GM18508 (cell line): ENCODE data around the gene LETMD1.
A peak's percentile ranks its signal among the peaks of the same experiment; 100 is the strongest.

Experiments
- ATAC-seq: cut with Tn5 transposase; IDR thresholded peaks from one replicate; pipeline ENCODE4 v1.9.1; 2021; ENCODE audit warnings: moderate number of reproducible peaks; ENCODE audit not compliant: insufficient read depth, unreplicated experiment

The LETMD1 gene

DNA sequence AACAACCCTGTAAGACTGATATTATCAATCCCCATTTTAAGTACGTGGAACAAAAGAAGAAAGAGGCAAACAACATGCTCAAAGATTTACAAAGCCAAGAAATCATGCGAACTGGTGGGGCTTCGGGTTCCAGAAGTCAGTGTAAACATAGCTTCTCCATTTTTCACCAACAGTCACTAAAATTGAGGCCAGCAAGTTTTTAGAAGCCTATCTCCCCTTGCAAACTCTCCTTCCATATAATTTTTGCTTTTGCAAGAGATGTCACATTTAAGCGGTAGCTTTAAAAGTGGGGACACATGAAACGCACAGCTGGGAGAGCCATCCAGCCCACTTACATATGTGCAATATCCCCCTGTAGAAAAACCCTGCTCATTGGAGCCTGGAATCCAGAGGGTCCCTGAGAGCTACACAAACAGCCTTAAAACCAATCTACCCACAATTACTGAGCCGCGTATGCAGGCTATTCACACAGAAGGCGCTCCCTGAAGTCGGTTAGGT is 22.7 kb upstream of the LETMD1 start:
- no peak for ATAC-seq

DNA sequence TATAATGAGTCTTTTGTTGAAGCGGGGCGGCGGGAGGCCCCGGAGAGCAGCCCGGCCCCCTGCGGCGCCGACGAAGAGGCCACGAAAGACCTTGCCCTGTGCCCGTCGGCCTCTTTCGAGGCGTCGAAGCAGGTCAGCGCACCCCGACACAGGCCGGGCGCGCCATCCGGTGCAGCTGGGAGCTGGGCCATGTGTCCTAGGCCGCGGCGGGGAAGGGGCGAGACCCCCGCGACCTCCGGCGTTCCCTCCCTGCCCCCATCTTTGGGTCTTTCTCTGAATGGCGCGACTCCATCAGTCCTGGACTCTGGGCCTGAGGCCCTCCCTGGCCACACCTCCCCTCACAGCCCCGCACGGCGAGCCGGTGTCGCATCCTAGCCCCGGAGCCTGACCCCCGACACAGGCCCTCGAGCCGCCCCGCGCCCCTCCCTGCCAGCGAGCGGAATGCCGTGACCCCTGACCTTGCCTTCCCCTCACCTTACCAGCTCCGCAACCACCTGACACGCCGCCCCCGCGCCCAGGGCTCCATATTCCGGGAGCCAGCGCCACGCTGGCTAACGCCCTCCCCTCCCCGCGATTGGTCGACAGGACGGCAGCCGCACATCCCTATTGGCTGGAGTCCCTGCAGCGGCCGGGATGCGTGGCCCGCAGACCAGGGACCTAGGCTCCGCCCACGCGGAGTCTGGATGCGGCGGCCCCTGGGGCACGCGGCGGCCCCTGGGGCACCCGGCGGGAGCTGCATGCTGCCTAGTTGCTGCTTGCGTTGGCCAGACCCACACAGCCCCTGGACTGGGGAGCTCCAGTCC is 22.1 kb upstream of the LETMD1 start, which contains the start of gene SLC11A2:
SLC11A2 (minus strand) TSS at position 549 of the 803 bp plus-strand sequence. CDS start 15,656 bp downstream, outside the sequence.
- ATAC-seq, result peak; percentile 43

DNA sequence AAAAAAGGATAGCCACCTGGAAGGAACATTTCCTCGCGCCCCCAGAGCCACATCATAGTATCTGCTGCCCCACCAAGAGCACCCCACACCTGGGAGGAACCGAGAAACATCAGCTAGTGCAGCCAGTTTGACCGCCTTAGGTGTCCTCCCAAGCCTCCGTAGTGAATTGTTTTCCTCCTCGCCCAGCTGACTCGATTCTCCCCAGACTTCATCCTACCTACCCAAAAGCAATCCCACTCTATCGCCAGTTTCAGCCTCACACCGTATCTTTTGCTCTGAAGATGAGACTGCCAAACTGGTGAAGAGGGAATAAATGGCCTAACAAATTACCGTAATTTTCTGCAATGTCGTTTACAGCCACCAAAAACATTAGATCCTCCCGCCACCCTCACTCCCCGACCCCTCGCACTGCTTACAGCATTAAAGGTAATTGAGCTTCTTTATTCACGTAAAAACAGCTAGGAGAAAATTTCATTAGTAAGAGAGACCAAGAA is 20.7 kb upstream of the LETMD1 start:
- no peak for ATAC-seq

DNA sequence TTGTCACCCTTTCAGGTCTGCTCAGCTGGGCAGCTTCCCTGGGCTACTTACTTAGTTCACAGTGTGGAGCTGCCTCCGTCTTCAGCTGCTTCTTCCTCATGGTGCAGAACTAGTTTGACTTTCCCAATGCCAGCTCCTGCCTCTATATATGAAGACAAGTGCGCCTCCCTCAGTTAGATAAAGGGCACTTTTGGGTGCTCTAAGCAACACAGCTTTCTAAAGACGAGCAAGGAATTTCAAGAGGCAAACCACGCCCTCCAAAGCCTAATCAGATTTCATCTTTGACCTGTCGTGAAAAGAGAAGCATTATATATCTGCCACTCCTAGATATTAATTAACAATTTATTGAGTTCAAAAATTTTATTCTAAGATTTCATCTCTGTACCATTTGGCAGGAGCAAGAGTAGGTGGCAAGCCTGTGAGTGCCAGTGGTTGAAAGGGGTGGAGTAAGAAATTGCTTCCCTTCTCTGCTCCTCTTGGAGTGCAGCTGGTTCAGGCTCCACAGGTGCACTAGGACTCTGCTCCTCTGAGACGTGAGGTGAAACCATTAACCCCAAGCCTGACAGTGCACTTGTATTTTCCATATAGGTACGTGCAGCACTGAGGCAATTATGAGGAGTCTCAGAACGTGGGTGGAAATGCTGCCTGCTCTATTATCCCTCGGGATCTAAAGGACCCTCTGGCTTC is 19.9 kb upstream of the LETMD1 start:
- no peak for ATAC-seq

DNA sequence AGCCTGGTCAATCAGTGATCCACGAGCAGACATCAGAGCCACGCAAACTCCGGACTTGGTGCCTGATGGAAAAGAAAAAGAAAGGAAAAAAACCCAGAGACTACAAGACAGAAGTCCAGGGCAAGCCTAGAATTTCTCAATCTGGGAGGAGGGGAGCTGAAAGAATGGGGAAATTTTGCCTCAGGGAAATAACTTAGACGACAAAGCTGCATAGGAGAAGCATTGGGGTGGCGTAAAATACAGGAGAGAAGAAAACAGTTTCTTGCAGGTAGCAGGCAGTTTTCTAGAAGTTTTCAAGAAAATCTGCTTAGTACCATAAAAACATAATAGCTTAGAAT is 19.3 kb upstream of the LETMD1 start:
- no peak for ATAC-seq

DNA sequence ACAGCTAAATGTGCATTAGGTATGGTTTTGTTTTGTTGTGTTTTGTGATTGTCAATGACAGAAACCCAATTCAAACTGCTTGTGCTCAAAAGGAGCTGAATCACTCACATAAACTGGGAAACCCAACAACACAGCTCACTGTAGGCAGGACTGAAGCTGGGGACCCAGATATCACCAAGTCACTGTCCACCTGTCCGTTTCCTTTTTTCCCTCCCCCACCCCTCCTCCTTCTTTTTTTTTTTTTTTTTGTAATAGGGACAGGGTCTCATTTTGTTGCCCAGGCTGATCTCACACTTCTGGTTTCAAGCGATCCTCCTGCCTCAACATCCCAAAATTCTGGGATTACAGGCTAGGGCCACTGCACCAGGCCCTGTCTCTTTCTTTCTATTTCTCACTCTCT is 15.1 kb upstream of the LETMD1 start:
- ATAC-seq, result no peak

DNA sequence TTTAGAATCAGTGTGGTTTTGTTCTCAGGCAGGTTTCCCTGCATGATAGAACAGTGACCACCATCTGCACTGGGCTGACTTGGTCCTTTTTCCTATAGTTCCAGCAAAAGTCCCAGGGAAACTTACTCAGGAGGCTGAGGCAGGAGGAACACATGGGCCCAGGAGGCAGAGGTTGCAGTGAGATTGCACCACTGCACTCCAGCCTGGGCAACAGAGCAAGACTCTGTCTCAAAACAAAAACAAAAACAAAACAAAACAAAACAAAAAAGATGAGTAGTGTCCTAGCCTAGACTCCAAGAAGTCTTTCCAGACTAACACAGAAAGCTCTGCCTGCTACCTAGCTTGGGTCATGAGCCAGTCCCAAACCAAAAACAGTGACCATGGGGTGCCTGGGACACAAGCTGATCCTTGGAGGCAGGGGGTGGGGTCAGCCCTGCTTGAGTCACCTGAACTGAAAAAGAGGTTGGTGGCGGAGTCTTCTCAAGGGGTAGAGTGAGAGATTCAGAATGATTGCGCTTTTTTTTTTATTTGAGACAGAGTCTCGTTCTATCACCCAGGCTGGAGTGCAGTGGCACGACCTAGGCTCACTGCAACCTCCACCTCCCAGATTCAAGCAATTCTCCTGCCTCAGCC is 14.6 kb upstream of the LETMD1 start:
- ATAC-seq, result no peak

DNA sequence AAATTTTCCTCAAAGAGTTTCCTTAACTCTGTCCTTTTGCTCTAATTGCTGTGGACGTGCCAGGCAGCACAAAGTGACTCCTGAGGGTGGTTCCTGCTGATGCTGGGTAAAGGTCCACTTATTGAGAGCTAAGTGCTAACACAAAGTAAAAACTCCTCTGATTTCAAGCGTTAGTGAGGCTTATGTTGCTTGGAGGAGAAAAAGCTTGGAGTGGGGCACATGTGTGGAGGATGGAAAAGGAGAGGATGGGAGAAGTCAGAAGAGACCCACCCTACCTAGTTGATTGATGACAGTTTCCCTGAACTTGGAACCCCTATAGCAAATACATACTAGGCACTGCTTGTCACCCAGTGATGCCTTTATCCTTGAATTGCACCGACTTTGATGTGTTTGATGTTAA is 11.8 kb upstream of the LETMD1 start:
- ATAC-seq, result no peak

DNA sequence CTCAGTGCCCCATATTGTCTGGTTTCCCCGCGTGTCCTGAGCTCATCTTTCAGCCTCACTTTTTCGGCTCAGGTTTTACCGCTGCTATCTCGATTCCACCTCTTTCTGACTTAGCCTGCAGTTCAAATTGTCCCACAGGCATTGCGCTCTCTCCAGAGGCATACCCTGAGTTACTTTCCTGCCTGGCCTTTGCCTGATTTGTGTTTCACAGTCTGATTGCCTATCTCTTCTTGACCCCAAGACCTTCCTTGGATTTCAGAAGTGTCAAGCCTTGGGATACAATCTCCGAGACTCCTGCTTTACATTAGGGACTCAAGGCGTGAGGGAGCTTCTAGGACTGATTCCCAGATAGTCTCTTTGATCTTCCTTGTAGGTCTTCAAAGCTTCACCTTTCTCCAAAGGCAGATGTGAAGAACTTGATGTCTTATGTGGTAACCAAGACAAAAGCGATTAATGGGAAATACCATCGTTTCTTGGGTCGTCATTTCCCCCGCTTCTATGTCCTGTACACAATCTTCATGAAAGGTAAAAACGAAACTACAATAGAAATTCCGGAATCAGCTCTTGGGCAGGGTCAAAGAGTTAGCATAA is 629 bp downstream of the LETMD1 start:
- ATAC-seq, result no peak

DNA sequence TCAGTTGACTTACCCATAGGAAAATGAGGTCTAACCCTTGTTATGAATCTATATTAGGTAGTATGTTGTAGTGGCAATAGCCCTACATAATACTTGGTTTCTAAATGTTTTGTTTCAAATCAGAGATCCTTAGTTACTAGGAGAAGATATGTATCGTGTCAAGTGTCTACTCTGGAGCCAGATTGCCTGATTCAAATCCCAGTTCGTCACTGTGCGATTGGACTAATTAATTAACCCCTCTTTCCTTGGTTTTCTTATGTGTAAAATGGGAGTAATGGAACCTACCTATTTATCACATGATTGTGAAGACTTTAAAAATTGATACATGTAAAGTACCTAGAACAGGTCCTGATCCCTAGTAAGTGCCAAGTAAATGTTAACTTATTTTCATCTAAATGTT is 1.4 kb downstream of the LETMD1 start:
- ATAC-seq, result no peak

DNA sequence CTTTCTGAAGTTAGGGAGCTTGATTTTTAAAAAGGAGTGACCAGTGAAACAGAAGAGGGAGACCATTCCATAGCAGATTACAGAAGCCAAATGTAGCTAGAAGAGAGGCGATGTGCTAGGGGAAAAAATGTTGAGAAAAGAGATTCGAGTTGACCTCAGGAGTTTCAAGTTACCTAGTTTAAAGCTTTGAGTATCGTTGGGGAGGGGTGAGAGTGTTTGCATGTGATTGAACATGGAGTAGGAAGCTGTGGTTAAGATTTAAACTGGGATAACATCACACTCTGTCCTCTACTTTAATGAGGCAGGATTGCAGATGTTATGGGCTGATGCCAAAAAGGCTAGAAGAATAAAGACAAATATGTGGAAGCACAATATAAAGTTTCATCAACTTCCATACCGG is 3.7 kb downstream of the LETMD1 start:
- no peak for ATAC-seq

DNA sequence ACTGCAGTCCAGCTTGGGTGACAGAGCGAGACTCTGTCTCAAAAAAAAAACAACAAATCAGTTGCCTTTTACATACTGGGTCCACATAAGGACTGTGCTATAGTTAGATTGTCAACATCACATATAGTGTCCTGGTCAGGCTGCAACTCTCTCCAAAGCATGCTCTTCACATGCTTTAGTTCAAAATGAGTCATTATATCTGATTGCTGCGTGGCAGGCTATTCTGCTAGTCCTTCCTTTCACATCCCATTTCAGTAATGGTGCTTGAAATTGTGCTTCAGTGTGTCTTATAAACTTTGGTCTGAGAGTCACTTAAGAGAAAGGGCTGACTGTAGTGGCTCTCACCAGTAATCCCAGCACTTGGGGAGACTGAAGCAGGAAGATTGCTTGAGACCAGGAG is 6.9 kb downstream of the LETMD1 start:
- ATAC-seq, result no peak

DNA sequence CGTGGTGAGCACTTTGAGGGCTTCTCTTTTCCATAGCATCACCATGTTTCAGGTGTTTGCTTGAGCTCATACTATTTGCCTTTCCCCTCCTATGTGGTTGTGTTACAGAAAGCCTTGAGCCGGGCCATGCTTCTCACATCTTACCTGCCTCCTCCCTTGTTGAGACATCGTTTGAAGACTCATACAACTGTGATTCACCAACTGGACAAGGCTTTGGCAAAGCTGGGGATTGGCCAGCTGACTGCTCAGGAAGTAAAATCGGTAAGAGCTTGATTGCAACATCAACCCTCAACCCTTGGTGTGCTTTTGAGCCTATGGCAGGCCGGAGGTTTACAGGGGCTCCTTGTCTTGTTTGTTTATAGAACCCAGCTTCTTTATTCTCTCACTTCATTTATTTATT is 8.1 kb downstream of the LETMD1 start:
- ATAC-seq, result no peak

DNA sequence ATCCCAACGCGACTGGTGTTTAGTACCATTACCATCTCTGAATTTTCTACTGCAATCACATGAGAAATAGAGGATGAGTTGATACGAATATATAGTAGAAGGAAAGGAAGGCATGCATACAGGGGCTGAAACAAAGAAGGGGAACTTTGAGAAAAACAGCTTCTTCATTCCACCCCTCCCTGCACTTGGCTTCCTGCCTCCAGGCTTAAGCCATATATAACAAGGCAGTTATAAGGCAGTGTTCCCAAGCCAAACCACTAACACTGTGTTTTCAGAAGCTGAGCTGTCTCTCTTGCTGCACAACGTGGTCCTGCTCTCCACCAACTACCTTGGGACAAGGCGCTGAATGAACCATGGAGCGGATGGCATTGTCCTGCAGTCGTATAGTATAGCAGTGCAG is 11.0 kb downstream of the LETMD1 start:
- ATAC-seq, result no peak

DNA sequence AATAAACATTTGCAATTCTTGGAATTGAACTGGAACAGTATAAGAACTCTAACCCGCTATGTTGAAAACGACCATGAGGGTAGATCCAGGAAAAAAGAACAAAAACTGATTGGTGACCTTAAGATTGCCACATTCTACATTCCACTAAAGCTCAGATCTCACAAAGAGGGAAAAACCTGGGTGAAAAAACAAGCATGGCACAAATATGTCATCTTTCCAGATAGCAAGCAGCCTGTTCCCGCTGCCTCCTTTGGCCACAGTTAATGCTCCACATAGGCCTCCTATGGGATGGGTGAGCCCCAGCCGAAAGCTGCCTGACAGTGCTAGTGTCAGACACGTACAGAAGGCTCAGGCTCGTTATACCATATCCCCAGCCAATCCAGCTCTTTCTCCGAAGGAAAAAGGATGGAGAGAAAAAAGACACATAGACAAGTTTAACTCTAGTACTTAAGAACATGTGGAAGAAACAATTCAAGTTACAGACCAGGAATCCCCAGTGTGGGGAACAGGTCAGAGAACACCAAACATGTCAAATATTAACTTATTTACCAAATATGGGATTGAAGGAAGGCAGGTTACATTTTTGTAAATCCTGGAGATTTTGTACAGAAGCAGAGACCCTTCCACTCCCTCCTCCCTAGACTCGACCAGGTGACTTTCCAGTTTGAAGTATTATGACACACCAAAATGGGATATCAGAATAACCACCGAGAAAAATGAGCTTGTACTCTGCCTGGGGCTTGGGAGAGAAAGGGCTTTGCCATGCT is 14.7 kb downstream of the LETMD1 start:
- no peak for ATAC-seq

DNA sequence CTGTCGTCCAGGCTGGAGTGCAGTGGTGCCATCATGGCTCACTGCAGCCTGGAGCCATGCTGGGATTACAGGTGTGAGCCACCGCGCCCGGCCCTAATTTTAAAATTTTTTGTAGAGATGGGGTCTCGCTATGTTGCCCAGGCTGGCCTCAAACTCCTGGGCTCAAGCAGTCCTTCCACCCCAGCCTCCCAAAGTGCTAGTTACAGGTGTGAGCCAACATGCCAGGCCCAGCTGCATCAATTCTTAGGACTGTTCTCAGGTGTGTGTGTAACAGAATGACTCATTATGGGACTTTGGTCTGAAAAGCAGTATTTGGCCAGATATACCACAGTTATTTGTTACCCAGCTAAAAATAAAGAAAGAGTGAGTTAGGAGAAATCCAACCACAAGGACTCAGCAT is 17.4 kb downstream of the LETMD1 start:
- no peak for ATAC-seq

DNA sequence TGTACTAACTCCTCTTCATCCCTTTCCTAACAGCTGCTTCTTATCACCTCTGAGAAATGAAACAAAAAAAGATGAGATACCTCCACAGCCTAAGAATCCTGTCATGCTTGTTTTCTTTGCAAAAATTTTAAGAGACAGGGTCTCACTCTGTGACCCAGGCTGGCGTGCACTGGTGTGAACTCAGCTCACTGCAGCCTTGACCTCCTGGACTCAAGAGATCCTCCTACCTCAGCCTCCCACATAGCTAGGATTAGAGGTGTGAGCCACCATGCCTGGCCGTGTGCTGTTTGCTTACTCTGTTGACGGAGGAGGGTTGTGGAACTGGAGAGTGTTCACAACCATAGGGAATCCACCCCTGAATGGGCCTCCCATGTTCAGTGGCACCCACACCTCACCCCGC is 19.1 kb downstream of the LETMD1 start:
- ATAC-seq, result no peak

DNA sequence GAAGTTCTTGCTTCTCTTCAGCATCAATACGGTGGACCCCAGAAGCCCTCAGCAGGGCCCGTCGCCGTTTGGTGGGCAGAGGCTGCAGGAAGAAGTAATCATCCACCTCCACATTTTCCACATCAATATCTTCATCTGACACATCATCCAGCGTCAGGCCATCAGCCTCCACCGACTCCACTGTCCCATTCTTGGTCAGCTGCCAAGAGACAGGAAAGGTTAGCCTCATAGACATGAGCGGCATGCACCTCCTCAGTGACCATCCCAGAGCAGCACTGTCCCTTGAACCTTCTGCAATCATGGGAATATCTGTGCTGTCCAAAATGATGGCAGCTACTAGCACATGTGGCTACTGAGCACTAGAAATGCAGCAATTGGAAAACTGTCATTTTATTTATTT is 19.6 kb downstream of the LETMD1 start:
- no peak for ATAC-seq

DNA sequence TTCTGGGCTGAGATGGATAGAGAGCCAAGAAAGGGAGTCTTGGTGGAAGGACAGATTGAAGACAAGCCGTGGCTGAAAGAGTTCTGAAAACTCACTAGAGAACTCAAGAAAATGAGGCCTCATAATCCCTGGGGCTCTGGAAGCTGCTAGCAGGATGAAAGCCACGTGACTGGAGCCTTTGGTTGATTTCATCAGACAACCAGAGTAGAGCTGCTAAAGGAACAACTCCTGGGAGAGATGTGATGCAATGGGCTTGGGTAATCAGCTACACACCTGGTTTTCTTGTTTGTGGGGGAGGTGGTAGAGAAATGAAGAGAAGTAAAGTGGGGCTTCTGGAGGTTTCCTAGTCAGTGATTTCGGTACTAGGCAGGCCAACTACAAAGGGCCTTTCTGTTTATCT is 21.9 kb downstream of the LETMD1 start:
- ATAC-seq, result no peak

DNA sequence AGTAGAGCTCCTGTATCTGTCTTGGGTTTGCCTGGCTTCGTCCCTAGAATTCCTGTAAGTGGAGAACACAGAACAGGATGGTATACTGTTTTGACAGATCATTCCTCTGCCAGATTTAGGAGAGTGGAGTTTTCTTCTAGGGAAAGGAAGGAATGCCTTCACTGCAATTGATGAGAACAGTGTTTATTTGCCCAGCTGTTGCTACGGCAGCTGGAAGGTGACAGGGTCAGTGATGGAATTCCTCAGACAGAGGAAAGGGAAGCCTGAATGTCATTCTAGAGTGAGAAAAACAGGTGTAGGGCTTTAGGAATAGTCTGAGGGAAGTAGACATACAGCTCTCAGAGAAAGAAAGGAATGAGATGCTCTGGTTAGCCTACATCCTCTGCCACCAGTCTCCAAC is 23.5 kb downstream of the LETMD1 start:
- ATAC-seq, result no peak
